GM20431 (cell line): Measurements from ENCODE around the gene OLFM4.
"Not testable (repeated sequence)": the region's sequence is repeated elsewhere in the genome, so short reads cannot be mapped to it uniquely, and the experiment has no call there.

Experiments used
- in situ Hi-C: fragments of 300-500 bp; cut with MseI, MboI; formaldehyde crosslinking; loops from one replicate; pipeline ENCODE4 v1.15.0; 2020; ENCODE audit warnings: low sequenced_read_pairs; ENCODE audit not compliant: unreplicated experiment

Gene OLFM4

DNA sequence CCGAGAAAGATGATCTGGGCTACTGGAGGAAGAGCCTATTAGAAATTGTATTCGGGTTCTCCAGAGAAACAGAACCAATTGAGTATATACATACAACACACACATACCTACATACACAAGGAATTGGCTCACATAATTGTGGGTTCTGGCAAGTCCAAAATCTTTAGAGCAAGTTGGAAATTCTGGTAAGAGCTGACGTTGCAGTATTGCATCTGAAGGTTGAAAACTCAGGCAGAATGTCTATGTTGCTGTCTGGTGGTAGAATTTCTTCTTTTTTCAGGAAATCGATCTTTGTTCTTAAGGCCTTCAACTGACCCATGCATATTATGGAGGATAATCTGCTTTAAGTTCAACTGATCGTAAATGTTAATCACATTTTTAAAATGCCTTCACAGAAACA lies 15.5 kb upstream of the OLFM4 start:
- in situ Hi-C loops: no loop called here

DNA sequence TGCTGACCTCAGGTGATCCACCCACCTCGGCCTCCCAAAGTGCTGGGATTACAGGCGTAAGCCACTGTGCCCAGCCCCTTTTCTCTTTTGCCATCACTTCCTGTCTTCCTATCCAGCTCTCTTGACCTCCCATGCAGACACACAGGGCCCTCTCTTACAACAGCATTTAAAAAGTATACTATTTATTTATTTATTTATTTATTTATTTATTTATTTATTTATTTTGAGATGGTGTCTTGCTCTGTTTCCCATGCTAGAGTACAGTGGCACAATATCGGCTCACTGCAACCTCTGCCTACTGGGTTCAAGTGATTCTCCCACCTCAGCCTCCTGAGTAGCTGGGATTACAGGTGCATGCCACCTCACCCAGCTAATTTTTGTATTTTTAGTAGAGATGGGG lies 14.6 kb upstream of the OLFM4 start:
- in situ Hi-C loops: not testable (repeated sequence)

DNA sequence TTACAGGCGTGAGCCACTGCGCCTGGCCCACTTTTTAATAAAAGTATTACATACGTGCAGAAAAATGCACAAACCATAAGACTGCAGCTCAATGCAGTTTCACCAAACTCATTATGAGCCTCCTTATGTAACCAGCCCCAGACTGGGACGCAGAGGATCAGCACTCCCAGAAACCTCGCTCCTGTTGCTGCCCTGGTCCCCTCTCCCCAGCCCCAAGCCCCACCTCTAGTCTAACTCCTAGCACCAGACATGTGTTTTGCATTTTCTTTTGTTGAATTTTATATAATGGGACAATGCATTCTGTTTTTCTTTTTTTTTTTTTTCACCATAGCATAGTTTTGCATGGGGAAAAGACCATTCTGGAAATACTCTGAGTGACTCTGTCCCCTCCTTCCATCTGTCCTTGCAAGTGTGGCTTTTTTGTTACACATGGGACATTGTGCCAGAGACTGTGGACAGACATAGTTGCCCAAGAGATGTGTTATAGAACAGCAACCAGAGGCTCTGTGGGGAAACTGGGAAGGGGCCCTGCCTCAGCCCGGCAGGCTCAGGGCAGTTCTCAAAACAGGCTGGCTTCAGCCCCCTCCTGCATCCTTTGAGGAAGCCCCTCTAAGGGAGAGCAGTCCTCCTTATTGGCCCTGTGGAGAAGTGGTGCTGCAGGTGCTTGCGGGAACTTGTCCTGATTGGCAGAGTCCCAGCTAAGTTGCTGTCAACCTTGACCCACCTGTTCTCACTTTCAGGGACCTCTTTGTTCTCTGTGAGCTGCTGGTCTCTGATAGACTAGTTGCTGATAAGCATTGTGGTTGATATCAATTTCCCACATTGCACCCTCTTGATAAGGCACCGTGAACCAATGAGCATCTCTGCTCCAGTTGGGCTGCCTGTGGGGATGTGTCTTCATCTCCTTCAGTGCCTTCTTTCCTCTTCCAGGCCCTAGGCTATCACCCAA lies 13.8 kb upstream of the OLFM4 start:
- in situ Hi-C loops: no loop called here

DNA sequence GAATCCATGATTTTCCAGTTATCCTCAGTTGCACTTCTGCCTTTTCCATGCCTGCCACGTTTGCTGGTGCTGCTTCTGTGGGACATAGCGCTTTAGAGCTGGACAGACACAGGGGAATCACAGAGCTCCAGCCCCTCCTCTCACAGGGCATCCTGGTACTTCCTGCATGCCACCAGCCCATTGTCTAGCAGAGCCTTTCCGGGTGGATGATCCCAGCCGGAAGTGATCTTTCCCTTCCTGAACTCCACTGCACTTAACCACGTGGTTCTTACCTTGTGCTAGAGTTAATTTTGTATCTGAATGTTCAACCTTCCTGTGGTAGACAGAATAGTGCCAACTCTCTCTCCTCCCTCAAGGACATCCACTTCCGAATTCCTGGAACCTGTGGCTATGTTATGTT lies 12.6 kb upstream of the OLFM4 start:
- in situ Hi-C loops: no loop called here

DNA sequence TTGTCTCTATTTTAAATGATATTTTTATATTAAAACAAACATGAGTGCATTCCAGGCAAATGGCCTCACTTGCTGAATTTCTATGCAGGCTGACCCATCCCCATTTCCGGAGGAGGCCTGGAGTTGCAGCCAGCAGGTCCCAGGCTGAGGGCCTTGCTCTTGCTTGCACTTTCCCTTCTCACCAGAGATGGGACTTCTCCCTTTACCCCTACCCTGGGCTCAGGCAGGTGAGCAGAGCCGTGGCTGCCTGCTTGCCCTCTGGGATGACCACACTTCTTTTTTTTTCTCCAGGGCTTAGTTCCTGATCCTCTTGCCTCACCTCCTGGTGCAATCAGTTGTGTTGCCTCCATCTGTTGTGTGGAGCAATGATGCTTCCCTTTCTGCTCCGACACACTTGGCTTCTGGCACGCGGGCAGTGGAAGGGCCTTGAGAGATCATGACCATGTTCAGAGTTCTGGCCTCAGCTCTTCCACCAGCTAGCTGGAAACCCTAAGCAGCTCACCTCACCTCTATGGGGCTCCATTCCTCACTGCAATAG lies 11.1 kb upstream of the OLFM4 start:
- in situ Hi-C loops: no loop called here

DNA sequence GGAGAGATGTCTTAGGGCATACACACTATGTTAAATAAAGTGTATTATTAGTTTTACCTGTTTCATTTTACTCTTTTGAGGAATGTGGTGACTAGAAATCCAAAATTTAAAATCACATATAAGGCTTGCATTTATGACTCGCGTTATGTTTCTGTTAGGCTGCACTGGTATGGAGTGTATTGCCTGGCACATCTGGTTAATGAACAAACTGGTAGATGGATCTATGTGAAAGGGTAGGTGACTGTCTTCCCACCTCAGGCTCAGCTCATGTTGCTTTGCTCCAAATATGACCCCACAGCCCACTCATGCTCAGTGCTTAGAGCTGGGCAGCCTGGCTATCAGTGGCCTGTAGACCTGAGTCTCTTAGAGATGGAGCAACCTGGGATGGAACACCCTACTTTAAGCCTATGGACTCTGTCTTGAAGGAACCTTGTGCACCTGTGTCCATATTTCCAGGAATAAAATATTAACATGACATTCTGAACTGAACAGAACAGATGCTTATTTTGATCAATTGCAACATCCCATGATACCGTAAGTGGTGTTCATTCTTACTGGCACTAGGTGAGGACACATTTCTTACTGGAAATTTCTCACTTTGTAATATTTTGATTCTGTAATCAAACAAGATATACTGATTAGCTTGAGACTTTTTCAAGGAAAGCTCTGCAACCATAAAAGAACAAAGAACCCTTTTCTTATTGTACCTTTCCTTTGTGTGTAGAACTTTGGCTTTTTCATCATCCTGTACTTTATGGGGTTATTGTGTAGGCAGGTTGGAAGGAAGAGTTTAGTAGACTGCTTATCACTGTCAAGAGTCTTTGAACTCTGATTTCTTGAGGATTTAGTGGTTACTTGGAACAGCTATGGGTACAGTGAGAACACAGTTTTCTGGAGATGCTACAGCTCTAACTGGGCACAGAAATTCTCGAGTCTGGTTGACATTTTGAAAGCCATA lies 9.6 kb upstream of the OLFM4 start:
- in situ Hi-C loops: no loop called here

DNA sequence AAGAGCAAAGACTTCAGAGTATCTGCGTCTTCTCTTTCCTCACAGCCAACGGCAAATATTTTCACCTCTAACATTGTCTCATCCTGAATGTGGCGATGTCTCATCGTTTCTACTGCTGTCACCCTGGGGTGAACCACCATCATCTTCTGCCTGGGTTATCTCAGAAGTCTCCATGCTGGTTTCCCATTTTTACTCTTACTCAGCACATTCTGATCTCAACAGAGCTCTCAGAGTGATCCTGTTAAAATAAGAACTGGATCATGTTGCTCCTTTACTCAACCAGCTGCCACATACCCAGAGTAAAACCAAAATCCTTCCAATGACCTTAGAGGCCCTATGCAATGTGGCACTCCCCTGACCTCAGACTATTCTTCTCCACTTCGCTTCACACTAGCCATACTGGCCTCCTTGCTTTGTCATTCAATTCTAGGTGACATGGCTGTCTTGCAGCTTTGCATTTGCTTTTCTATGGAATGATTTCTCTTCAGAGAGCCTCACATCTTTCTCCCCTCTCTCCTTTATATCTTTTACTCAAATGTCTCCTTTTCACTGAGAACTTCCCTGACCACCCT lies 7.8 kb upstream of the OLFM4 start:
- in situ Hi-C loops: no loop called here

DNA sequence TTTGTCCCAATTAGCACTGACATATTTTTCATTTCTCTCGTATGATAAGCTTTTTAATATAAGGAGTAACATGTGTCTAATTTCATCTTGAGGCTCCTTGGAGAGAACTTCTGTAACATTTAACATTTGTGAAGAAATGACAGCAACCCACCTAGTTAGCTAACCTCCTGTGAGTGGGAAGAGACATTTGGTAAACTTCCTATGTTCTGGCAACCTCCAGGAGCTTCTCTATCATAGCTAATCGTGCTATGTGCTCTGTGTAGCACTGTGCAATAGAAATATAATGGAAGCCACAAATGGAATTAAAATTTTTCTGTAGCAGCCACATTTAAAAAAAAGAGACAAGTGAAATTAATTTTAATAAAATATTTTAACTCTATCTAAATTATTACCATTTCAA lies 5.4 kb upstream of the OLFM4 start:
- in situ Hi-C loops: no loop called here

DNA sequence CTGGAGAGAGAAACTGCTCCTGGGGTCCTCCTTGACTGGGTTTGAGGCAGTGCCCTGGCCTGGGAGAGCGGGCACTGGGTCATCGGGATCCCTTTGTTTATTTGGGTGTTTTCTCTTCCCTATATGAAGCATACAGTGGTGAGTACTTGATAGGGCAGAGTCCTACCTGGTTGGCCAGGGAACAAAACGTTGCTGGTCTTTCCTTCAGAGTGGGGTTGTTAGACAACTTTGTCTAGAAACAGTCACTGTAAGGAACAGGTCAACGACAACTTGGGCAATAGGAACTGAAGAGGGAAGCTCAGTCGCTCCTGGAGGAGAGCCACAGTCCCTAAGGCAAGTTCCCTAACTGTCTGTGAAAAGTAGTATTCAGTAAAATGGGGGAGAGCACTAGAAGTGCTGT lies 550 bp upstream of the OLFM4 start:
- in situ Hi-C loops: no loop called here

DNA sequence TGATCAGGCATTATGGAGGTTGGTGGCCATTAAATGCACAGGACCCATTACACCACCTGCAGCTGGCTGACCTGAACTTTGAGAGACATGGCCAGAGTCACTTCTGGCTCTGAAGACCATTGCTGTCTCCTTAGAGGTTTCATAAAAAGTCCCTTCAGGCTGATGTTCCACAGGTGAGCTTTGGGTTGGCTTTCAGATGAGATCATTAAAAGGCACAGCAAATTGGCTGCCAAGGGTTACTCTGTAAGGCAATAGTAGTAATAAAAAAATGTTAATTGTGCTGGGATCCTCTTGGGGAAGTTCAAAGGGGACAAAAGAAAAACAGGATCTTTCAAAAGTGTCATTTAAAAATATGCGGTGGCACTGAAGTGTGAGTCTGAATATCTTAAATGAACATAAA lies 4.2 kb downstream of the OLFM4 start:
- in situ Hi-C loops: no loop called here

DNA sequence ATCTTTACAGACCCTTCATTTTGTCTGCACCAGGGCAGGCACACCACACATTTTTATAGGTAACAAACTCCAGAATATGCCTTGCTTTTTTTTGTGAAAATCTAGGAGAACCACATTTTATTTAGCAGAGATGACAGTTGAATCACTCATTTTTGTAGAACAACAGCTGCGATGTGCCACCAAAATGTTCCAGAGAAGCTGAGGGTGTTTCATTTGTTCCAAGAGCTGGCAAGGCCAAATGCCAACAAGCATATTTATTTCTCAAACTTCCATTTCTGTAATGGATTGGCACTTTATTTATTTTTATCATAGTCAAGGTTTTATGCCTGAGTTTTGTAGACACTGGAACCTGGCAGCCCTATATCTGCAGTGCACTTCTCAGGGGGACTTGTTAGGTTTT lies 10.4 kb downstream of the OLFM4 start:
- in situ Hi-C loops: no loop called here

DNA sequence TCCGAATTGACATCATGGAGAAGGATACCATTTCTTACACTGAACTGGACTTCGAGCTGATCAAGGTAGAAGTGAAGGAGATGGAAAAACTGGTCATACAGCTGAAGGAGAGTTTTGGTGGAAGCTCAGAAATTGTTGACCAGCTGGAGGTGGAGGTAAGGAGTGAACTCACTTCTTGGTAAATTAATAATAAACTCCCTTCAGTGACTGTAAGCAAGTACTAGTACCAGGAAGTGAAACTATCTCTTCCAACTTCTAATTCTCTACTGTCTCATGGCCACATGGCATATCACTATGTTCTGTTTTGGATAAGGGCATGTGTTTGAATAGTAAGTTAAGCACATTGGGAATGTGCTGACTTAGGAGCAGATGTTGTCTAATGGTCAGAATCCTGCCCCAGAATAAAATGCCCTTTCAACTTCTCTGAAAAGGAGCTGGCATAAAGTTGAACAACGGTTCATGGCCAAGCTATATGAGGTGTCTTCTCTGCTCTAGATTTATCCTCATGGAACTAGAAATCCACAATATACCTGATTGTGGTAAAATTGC lies 13.4 kb downstream of the OLFM4 start:
- in situ Hi-C loops: no loop called here

DNA sequence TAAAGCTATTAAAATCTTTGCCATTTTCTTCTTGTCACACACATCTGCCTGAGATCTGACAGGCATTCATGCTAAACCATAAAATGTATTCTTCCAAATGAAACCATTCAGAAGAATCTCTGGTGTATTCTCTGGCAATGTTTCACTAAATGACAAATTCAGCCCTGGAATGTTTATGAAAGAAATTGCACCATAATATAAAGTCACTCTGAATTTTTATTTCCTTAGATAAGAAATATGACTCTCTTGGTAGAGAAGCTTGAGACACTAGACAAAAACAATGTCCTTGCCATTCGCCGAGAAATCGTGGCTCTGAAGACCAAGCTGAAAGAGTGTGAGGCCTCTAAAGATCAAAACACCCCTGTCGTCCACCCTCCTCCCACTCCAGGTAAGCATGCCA lies 14.3 kb downstream of the OLFM4 start:
- in situ Hi-C loops: no loop called here

DNA sequence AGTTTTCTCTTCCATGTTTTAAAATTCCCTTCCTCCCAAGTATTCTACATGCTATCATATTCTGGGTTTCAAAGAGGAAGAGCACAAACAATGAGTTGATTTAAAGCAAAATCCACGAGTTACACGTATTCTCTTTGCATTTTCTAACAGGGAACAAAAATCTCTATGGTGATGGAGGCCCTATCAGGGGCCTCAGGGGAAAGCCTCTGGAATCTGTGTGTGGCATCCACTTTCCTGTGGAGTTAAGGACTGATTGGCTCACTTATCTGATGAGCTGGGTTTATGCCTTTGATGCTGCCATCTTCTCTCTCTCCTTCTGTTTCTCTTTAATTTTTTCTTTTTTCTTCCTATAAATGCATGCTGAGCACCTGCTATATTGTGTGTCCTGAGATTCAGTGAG lies 14.8 kb downstream of the OLFM4 start:
- in situ Hi-C loops: no loop called here

DNA sequence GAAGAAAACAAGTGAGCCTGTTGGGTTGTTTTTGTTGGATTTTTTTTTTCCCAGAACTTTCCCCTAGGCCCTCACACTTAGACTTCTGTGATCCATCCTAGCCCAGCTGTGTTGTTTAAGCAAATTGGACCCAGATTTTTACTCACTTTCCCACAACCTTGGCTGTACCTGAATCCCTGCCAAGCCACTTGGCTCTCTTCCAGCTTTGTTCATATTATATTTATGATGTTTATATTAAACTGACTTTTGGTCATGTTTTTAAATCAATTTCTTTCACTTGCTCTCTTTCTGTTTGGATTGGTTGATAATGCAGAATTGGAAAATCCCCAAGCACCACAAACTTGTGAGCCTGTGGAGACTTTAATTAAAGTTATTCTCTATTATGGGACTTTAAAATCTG lies 16.6 kb downstream of the OLFM4 start:
- in situ Hi-C loops: no loop called here

DNA sequence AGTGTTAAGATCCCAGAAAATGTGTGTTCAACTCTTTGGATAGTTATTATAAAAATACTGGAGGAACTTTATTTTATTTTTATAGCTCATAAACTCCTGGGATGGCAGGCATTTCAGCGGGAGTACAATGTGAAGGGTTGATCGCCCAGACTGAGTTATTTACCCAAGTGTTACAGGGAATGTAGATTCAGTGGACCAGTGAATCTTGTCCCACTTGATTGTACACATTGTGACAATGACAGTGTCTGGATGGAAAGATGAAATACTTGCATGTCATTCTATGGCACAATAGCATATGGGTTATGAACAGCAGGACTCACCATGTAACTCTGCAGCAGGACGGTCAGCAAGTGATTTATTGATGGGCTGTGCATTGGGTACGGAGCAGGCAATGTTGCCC lies 20.3 kb downstream of the OLFM4 start:
- in situ Hi-C loops: no loop called here

DNA sequence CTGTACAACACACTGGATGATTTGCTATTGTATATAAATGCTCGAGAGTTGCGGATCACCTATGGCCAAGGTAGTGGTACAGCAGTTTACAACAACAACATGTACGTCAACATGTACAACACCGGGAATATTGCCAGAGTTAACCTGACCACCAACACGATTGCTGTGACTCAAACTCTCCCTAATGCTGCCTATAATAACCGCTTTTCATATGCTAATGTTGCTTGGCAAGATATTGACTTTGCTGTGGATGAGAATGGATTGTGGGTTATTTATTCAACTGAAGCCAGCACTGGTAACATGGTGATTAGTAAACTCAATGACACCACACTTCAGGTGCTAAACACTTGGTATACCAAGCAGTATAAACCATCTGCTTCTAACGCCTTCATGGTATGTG lies 21.5 kb downstream of the OLFM4 start:
- in situ Hi-C loops: no loop called here

DNA sequence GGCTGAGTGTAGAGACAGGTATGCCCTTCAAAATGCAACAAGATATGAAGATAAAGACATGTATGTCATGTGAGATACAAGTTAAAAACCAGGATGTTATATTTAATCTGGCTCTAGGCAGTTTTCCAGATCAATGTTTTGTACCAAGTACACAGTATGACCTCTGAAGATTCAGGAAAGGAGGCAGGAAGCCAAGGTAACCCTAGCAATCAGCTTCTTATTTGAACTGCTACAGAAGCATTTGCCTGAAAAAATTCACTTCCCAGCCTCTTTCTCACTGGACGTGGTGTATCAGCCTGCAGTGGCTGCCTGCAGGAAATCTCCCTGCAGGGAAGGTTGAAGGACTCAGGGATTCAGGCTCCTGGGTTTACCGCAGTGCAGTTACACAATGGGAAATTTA lies 24.1 kb downstream of the OLFM4 start:
- in situ Hi-C loops: no loop called here

DNA sequence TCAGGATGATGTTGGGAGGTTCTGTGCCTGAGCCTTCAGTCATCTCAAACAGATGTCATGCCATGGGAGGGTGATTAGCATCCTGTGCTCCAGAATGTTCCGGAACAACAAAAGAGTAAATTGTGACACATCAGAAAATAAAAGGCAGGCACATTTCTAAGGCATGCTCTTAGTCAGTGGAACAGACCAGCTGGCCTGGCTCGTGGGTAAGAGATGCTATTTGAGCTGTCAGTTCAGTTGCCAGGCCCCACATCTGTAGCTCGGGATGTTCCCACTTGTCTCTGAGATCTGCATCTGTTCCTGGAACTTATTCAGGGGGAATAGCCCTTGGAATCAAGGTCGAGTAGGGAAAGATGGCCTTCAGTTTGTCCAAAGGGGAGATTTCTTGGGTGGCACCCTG lies 26.0 kb downstream of the OLFM4 start:
- in situ Hi-C loops: no loop called here

DNA sequence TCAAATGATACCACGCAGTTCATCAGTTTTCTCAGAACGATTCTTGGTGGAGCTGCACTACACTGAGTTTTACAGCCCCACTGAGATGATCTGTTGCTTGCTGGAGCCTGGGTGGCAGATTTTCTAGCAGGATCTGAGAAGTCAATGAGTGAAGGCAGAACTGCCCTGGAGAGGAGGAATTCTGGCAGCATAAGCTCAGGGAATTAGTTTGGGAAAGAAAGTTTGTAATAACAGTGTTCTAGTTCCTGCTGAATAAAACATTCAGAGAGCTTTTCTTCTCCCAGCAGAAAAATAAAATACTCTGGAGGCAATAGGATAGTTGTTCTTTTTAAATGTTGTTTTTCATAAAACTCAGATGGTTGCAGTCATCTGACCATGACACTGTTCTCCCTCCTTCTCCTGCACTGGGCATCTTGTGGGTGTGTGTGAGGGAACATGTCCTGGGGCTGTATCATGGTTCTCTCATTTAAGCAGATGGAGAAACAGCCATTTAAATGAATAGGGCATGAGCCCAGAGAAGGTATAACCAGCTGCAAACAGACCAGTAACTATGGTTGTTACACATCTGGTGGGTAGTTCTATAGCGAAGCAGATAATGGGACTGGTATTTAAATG lies 29.6 kb downstream of the OLFM4 start:
- in situ Hi-C loops: no loop called here
